Endometrium (tissue), 2 donors: Measurements from ENCODE around the gene DBNL.

Experiments
- FAIRE-seq: peaks from 2 replicates; lab custom pipeline; 2012; peaks lifted over from hg19 to GRCh38; lab: Jason Lieb, UNC
- donor health status: control.
- donor health status: control.

The DBNL gene

DNA sequence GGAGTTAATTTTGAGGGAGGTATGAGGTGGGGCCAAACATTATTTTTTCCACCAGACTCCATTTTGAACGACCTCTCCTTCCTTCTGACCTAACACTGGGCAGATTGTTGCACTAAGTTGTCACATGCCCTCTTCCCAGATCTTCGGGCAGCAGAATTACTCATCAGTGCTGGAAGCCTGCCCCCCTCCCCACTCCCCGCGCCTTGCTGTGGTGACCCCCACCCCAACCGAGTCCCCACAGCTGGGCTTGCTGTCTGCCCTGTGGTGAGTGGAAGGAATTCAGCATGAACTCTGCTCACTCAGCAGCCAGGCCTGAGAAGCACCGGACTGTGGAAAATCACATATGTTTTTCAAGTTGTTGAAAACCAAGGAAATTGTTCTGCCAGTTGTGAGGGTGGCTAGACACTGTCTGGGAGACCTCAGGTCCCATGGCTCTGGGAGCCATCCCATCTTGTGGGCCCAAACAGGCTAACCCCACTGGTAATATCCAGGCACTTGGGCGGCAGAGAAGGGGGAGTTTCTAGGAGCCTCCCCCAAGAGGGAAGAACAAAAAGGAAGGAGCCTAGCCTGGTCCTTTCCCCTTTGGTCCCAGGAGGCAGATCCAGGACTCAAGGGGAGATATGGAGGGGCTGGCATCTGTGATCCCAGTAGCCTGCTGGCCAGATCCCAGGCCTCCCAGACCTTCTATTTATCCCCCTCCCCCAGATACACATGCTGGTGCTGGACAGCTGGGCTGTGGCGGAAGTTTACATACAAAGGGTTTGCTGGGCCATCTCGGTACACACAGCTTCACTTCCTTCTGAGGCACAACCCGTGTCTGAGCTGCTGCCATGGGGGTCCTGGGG is 56.2 kb downstream of the DBNL start:
- FAIRE-seq, result no peak

GRCh38 chr7:44101303-44101965 is 56.9 kb downstream of the DBNL start:
- no peak for FAIRE-seq

GRCh38 chr7:44101966-44102845 is 57.7 kb downstream of the DBNL start:
- no peak for FAIRE-seq

- FAIRE-seq, result no peak
Observed at GRCh38 chr7:44102846-44103565, 58.5 kb downstream of the DBNL start.

DNA sequence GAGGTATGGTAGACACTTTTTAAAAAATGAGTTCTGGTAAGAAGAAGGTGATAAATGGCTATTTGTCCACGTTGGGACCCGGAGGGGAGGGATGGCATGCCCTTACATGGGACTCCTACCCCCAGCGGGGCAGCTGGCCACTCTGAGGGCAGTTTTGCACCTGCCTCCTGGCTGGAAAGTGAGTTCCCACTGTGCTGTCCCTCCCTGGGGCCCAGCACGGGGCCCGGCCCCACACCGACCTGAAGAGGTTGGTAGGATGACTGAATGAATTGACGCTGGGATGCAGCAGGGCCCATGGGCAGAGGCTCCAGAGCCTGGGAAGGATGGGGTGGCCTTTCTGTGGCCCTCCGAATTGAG is 59.0 kb downstream of the DBNL start:
- no peak for FAIRE-seq

- FAIRE-seq, result no peak
Observed at GRCh38 chr7:44103923-44104859, 59.7 kb downstream of the DBNL start, which contains the start of gene AEBP1. AEBP1 (plus strand) TSS chr7:44104345; CDS start chr7:44104666, 321 bp downstream.

GRCh38 chr7:44104860-44105771 is 60.6 kb downstream of the DBNL start:
- no peak for FAIRE-seq

- FAIRE-seq, result no peak
Observed at GRCh38 chr7:44105832-44106231, 61.3 kb downstream of the DBNL start.

DNA sequence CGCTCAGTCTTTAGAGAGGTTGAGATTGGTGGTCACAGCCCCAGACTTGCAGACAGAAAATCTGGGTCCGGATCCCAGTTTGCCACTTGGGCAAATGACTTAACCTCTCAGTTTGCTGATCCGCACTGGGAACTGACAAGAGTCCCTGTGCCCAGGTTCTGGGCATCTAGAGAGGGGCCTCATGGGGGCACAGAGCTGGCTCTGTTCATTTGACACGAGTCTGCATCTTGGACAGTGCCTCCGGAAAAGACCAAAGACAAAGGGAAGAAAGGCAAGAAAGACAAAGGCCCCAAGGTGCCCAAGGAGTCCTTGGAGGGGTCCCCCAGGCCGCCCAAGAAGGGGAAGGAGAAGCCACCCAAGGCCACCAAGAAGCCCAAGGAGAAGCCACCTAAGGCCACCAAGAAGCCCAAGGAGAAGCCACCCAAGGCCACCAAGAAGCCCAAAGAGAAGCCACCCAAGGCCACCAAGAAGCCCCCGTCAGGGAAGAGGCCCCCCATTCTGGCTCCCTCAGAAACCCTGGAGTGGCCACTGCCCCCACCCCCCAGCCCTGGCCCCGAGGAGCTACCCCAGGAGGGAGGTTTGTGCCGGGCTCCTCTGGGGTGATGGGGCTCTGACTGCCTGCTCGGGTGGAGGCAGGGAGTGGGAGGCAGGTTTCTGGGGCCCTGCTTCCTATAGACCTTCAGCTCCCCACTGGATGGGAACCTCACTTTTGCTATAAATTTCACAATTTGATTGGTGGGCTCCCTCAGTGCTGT is 62.0 kb downstream of the DBNL start:
- FAIRE-seq, result no peak

DNA sequence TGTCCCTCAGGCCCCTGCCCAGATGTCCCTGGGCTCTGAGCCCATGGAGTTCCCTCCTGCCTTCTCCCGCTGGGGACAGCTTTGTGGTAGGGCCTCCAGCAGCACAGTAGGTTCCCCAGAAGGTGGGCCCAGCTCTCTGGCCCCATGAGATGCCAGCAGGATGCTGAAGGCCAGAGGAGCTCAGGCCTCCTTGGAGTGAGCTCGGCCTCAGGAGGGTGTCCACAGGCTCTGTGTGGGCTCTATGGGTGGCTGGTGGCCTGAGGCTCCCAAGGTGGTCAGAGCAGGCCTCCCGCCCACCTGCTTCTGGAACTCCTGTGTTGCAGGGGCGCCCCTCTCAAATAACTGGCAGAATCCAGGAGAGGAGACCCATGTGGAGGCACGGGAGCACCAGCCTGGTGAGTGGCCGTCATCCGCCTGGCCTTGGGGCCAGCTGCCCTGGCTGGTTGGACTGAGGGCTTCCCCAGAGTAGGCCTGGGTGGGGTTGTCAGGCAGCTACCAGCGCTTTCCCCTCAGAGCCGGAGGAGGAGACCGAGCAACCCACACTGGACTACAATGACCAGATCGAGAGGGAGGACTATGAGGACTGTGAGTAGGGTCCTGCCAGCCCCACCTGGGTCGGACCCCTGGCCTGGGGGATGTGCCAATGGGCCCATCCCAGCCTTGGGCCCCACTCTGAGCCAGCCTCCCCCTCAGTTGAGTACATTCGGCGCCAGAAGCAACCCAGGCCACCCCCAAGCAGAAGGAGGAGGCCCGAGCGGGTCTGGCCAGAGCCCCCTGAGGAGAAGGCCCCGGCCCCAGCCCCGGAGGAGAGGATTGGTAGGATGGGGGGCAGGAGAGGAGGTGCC is 62.8 kb downstream of the DBNL start:
- FAIRE-seq, result no peak

- no peak for FAIRE-seq
Observed at GRCh38 chr7:44107961-44108767, 63.7 kb downstream of the DBNL start.

DNA sequence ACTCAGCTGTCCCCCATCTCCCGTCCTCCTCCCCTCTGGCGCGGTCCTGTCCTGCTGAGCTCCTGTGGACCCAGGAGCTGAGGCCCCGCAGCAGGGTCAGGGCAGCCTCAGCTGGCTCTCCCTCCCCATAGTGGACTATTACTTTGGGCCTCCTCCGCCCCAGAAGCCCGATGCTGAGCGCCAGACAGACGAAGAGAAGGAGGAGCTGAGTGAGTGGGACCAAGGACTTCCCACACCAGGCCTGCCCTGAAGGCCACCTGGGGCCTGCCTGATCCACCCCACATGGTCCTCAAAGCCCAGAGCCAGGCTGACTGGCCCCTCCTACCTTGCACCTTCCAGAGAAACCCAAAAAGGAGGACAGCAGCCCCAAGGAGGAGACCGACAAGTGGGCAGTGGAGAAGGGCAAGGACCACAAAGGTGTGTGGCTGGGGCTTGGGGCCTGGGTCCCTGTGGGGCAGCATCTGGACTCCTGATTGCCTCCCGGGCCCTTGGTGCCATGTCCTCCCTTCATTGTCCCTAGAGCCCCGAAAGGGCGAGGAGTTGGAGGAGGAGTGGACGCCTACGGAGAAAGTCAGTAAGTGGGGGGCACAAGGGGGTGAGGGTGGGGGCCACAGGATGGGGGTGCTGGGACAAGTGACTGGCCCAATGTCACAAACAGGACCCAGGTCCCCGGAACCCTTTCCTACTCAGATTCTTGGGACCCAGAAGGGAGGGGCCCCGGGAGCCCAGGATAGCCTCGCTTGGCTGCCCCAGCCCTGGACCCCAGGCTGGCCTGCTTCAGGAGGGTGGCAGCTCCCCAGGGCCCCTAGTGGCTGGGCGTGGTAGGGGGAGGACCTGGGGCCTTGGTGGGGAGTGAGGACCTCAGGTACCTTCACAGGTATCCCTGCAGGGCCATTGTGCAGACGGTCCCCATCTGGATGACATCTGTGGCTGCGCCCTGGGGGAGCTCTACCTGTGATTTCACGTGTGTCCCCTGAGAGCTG is 64.6 kb downstream of the DBNL start:
- no peak for FAIRE-seq

DNA sequence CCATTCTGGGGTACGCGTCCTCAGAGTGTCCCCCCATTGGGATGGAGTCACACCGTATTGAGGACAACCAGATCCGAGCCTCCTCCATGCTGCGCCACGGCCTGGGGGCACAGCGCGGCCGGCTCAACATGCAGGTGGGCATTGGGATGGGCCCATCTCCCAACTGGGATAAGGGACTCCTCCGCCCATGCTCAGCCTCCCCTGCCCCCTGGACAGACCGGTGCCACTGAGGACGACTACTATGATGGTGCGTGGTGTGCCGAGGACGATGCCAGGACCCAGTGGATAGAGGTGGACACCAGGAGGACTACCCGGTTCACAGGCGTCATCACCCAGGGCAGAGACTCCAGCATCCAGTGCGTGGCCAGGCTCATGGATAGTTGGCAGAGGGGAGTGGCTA is 65.5 kb downstream of the DBNL start:
- no peak for FAIRE-seq

DNA sequence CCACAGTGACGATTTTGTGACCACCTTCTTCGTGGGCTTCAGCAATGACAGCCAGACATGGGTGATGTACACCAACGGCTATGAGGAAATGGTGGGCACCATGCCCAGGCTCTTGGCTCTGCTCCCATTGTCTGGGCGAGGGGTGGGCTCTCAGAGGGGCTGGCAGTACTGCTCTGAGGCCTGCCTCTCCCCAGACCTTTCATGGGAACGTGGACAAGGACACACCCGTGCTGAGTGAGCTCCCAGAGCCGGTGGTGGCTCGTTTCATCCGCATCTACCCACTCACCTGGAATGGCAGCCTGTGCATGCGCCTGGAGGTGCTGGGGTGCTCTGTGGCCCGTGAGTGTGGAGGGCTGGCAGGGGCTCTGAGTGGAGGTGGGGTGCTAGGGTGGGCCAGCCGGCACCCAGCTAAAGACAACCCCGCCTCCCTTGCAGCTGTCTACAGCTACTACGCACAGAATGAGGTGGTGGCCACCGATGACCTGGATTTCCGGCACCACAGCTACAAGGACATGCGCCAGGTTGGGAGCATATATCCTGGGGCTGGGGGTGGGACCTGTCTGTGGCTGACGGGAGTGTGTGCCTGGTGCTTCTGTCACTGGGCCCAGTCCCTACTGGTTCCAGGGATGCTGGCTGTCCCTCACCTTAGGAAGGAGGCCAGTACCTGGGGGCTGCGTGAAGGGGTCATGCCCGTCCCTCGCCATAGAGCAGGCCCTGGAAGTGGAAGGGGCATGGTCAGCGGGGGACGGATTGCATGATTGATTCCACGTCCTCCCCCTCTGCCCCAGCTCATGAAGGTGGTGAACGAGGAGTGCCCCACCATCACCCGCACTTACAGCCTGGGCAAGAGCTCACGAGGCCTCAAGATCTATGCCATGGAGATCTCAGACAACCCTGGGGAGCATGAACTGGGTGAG is 66.5 kb downstream of the DBNL start:
- no peak for FAIRE-seq
